IPS-NIHi7 (cell line): ENCODE results near the gene GDF15.
"Not testable (repeated sequence)": the region's sequence is repeated elsewhere in the genome, so short reads cannot be mapped to it uniquely, and the experiment has no call there.

Experiments used
- DNase-seq: peaks from one replicate; pipeline ENCODE4 v3.0.0; 2012; ENCODE audit warnings: mixed read lengths; ENCODE audit errors: extremely low spot score

The GDF15 gene, protein sequence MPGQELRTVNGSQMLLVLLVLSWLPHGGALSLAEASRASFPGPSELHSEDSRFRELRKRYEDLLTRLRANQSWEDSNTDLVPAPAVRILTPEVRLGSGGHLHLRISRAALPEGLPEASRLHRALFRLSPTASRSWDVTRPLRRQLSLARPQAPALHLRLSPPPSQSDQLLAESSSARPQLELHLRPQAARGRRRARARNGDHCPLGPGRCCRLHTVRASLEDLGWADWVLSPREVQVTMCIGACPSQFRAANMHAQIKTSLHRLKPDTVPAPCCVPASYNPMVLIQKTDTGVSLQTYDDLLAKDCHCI

DNA sequence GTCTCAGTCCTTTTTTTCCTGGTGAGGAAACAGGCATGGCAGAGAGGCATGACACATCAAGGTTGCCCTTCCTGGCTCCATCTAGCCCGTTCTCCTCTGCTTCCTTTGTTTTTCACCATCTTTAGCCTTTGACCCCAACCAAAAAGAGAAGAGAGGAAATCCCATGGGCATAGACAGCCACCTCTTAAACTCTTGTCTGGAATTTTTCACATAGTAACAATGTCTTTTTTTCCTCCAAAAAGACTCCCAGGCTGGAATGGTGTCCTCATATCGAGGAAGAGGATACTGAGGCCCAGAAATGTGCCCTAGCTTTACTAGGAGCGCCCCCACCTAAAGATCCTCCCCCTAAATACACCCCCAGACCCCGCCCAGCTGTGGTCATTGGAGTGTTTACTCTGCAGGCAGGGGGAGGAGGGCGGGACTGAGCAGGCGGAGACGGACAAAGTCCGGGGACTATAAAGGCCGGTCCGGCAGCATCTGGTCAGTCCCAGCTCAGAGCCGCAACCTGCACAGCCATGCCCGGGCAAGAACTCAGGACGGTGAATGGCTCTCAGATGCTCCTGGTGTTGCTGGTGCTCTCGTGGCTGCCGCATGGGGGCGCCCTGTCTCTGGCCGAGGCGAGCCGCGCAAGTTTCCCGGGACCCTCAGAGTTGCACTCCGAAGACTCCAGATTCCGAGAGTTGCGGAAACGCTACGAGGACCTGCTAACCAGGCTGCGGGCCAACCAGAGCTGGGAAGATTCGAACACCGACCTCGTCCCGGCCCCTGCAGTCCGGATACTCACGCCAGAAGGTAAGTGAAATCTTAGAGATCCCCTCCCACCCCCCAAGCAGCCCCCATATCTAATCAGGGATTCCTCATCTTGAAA lies at the start of gene GDF15:
Gene GDF15 (plus strand): TSS at position 484 of the 868 bp plus-strand sequence. CDS start 32 bp downstream, at position 516.
- DNase-seq = peak; percentile 82

DNA sequence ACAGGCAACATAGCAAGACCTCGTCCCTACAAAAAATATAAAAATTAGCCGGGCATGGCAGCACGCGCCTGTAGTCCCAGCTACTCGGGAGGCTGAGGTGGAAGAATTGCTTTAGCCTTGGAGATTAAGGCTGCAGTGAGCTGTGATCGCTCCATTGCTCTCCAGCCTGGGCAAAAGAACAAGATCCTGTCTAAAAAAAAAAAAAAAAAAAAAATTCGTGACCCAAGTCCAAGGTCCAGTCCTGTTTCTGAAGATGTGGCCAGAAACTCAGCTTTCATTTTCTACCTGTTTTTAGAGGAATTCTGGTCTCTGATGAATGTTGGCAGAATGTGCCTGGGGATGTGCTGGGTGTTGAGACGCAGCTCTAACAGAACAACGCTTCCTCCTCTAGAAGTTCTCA lies 47.4 kb upstream of the GDF15 start:
- DNase-seq = no peak

DNA sequence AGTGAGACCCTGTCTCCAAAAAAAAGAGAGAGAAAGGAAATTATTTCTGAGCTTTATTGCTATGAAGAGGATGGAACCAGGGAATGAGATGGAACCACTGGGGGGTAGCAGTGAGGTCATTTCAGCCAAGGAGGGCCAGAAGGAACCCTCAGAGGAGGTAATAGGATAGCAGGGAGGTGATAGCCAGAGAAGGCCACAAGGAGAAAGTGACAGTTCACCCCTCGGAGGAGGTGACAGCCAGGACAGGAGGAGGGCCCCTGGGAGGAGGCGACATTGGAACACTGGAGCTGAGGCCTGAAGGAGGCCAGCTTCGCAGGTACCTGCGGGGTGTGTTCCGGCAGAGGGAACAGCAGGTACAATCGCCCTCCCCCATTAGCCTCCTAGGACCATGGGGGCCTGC lies 46.2 kb upstream of the GDF15 start:
- DNase-seq = peak; percentile 60

DNA sequence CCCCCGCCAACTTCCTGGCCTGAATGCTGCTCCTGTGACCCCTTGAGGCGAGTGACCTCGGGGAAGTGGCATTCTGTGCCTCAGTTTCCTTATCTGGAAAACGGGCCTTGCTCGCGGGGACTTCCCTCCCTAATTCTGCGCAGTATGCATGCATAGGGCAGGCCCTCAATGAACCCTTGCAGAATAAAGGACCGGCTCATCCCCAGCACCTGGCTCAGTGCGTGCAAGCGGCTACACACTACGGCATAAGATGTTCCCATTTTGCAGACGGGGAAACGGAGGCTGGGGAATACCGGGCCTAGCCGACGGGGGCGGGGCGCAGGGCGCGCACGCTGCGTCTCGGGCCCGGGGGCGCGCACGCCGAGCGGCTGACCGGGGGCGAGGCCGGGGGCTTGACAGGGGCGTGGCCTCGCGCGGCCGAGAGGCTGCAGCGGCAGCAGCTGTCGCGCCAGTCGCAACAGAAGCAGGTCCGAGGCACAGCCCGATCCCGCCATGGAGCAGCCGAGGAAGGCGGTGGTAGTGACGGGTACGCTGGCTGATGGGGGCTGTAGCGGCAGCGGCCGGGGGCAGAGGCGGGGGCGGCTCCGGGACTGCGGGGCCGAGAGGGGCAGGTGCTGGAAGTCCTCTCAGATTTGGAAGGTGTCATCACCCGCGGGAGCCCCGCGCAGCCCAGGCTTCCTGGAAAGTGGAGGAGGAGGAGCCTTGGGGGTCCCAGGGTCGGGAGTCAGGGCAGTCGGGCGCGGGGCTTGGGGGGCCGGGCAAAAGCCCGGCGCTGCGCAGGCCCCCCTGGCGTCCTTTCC lies 45.6 kb upstream of the GDF15 start, which contains the start of gene PGPEP1:
Gene PGPEP1 (plus strand): TSS at position 409 of the 800 bp plus-strand sequence. CDS start 84 bp downstream, at position 493.
- peak; percentile 92 for DNase-seq

DNA sequence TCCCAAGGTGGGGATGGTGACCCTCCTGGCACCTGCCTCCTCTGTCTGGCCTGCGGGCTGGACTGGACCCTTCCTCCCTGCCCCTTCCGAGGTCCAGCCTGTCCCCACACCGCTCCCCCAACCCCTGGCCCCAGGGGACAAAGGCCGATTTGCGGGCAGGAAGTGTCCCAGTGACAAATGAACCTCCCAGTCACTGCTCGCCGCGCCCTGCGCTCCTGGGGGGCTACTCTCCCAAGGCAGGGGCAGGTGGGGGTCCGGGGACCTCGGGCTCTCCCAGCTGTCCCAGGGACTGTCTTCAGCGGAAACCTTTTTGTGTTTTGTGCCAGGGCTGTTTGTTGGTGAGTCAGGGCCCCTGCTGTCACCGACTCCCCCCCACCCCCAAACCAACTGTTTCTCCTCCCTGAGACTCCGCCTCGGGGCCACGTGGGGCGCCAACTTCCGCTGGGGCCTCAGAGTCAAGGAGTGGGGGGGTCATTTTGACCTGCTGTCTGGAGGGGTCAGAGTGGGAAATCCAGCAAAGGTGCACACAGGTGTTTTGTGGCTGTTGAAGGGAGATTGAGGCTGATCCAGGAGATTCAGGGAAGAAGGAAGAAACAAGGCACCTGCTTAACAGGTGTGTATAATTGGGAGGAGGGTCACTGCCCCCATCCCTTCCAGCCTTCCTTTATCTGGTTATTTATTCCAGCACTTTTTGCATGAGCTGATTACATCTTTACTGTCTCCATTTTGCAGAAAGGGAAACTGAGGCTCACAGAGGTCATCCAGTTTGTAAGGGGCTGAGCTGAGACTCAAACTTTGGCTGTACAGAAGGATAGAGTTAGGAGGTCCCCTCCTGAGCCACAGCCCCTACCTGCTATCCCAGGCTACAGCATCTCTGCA lies 44.7 kb upstream of the GDF15 start:
- DNase-seq = peak; percentile 63

DNA sequence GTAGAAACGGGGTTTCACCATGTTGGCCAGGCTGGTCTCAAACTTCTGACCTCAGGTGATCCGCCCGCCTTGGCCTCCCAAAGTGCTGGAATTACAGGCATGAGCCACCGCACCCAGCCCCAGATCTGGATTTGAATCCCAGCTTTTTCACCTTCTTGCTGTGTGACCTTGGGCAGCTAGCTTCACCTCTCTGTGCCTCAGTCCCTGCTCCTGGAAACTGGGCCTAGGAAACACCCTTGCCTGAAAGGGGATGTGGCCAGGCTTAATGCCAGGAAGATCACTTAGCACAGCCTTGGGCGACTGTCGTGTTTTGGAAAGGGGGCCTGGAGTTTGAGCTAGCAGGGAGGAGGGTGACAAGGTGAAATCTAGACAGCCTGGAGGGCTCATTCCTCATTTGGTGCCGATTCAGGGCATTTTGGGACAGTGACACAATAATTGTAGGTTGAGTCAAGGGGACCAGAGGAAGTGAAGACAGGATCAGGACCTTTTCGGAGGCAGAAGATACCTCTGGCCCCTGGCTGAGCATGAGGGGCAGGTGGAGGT lies 43.8 kb upstream of the GDF15 start:
- no peak for DNase-seq

DNA sequence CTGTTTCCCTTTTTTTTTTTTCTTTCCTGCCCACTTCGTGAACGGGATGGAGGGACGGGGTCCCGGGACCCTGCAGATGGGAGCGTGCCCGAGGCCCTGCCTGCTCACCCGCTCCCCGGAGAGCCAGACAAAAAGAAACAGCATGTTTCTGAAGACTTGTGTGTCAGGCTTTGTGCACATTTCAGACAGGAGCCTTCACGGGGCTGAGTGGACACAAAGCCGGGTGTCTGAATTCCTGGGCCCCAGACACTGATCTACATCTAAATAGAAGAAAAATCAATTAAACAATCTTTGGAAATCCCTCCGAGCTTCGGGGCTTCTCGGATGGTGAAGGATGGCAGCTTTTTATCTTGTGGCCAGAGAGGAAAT lies 41.4 kb upstream of the GDF15 start:
- DNase-seq = no peak

DNA sequence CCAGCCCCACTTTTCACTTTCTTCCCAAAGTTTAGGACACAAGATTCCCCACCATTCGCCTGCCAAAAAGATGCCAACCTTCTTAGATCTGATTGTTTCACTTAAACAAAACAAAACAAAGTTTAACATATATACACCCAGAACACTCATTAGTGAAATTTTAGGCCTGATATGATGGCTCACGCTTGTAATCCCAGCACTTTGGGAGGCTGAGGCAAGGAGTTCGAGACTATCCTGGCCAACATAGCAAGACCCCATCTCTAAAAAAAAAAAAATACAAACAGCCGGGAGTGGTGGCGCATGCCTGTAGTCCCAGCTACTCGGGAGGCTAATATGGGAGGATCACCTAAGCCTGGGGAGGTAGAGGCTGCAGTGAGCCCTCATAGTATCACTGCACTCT lies 40.7 kb upstream of the GDF15 start:
- DNase-seq = no peak

DNA sequence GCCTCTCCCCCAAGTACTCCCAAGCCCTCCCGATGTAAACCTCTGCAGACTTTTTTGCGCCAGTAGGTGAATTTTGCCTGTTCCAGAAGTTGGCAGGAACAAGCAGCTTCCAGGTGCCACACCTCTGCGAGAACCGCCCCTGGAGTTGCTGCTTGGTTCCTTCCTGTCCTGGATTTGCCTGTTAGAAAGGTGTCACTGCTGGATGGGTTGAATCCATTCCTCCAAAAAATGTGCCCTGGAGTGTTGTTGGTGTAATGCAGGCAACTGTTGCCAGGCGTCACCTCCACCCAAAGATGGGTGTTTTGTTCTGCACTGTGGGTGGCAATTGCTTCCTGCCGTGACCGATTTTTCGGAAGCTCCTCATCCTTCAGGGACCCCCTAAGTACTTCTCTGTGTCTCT lies 39.9 kb upstream of the GDF15 start:
- peak; percentile 49 for DNase-seq

DNA sequence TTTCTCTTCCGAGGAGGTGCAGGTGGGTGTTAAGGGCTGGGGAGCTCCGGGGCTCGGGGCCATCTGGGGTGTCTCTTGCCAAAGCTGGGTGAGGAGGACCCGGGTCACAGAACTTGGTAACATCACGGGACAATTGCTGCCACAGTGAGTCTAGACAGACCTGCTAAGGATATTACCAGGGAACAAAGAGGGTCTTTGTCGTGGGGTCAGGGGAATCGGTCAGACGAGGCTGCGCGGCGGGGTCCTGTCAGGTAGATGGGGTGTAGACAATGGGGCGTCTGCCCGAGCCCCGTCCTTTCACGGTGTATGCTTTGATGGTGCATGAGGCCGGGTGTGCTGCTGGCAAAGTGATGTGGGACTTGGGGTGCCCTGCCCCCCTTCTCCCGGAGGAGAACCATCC lies 37.8 kb upstream of the GDF15 start:
- DNase-seq = no peak

DNA sequence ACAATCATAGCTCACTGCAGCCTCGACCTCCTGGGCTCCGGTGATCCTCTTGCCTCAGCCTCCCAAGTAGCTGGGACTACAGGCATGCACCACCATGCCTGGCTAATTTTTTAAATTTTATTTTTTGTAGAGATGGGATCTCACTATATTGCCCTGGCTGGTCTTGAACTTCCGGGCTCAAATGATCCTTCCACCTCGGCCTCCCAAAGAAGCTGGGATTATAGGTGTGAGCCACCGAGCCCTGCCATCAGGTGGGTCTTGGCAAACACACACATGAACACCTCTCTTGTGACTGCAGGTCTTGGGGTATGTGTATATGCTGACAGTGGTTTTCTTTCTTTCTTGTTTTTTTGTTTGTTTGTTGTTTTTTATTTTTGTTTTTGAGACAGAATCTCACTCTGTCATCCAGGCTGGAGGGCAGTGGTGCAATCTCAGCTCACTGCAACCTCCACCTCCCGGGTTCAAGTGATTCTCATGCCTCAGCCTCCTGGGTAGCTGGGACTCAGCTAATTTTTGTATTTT lies 37.1 kb upstream of the GDF15 start:
- not testable (repeated sequence) for DNase-seq

DNA sequence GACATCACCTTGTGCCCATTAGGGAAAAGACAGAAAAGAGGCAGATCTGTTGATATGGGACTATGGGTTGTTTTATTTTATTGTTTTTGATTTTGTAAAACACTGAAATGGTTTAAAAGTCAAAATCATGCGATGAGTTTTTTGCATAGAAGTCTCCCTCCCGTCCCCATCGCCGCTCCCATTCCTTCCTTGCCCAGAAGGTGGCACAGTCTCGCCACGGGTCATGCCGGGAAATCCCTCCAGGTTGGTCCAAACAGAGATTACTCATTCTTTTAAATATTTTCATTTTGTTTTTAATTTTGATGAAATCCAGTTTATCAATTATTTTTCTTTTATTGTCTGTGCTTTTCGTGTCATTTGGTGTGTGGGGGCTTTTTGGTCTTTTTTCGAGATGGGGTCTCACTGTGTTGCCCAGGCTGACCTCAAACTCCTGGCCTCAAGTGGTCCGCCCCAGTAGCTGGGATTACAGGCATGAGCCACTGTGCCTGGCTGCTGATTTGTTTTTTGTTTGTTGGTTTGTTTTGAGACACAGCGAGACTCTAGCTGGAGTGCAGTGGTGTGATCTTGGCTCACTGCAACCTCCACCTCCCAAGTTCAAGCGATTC lies 36.3 kb upstream of the GDF15 start:
- DNase-seq = peak; percentile 78

DNA sequence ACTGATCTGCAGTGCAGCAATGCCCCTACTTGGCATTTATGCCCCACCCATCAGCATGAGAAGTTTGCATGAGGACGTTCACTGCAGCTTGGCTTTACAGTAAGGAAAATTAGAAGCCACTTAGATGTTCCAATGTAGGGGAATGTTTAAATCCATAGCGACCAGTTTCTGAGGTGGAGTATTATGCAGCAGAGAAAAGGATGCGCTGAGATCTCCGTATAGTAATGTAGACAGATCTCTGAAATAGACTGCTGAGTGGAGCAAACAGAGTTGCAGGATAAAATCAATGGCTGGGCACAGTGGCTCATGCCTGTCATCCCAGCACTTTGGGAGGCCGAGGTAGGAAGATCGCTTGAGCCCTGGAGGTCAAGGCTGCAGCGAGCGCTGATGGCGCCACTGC lies 35.5 kb upstream of the GDF15 start:
- DNase-seq = no peak

DNA sequence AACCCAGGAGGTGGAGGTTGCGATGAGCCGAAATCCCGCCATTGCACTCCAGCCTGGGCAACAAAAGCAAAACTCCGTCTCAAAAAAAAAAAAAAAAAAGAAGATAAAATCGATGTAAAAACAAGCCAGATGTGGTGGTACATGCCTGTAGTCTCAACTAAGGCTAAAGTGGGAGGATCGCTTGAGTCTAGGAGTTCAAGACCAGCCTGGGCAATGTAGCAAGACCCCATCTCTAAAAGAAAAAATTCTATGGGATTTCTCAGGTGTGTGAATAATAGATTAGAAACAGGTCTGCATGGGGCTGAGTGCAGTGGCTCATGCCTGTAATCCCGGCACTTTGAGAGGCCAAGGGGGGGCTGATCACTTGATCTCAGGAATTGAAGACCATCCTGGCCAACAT lies 34.4 kb upstream of the GDF15 start:
- DNase-seq = no peak

DNA sequence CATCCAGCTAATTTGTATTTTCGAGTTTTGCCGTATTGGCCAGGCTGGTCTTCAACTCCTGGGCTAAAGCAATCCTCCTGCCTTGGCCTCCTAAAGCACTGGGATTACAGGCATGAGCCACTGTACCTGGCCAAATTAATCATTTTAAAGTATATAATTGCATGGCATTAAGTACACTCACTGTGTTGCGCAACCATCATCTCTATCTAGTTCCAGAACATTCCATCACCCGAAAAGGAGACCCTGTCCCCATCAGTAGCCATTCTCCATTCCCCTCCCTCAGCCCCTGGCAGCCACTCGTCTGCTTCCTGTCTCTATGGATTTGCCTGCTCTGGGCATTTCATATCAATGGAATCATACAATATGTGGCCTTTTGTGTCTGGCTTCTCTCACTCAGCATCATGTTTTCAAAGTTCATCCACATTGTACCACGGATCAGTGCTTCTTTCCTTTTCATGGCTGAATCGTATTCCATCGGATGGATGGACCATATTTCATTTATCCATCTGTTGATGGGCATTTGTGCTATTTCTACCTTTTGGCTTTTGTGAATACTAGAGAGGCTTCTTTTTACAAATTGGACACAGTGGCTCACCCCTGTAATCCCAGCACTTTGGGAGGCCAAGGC lies 32.5 kb upstream of the GDF15 start:
- no peak for DNase-seq

DNA sequence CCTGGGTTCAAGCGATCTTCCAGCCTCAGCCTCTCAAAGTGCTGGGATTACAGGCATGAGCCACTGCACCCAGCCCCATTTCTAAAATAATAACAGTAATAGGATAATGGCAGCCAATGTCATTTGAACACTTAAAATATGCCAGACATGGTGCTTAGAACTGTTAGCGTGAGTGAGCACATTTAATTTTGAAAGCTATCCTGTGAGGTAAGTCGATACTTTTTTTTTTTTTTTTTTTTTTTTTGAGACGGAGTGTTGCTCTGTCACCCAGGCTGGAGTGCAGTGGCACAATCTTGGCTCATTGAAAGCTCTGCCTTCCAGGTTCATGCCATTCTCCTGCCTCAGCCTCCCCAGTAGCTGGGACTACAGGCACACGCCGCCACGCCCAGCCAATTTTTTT lies 31.2 kb upstream of the GDF15 start:
- DNase-seq = not testable (repeated sequence)

DNA sequence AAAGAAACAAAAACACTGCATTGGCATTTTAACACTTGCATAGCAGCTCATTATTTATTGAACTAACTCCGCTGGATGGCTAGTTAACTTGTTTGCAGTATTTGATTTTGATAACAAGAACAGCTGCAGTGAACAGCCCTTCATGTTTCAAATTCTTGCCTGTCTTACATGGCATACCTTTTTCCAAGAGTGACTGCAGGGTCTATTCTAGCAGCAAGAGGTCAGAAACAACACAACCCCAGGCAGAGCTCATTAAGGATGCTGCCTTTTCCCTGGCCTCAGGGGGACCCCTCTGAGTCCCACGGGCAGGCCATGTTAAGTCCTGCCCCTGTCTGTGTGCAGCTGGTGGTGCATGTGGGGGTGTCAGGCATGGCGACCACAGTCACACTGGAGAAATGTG lies 28.9 kb upstream of the GDF15 start:
- no peak for DNase-seq

DNA sequence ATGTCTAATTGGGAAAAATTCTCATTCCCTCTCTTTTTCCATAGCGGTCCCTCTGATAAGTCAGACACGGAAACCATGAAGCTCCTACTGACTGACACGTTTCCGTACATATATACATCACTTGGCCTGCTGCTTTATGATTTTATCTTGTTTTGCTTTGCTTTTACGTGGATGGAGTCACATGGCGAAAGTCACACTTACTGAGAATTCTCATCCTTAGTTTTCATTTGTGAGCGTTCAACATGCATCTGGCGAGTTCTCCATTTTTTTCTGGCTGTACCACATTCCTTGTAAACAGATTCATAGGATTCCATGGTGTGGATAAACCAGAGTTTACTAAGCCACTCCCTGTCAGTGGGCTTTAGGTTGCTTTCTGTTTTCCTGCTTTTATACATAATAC lies 24.3 kb upstream of the GDF15 start:
- no peak for DNase-seq

DNA sequence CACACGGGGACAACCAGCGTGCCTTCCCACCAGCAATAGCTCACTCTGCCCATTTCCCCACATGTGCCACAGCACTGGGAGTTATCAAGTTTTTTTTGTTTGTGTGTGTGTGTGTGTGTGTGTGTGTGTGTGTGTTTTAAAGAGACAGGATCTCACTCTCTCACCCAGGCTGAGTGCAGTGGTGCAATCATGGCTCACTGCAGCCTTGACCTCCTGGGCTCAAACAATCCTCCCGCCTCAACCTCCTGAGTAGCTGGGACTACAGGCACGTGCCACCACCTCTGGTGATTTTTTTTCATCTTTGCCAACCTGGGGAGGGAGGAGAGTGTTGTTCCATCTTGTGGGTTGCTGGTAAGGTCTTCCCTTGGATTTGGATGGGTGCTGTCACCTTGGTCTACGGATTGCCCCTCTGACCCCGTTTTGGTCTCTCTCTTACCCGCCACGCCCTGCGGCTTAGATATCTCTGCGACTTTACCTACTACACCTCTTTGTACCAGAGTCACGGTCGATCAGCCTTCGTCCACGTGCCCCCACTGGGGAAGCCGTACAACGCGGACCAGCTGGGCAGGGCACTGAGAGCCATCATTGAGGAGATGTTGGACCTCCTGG lies 22.9 kb upstream of the GDF15 start:
- DNase-seq = no peak
